Transverse colon (tissue), 3 donors: ENCODE results near the gene NTRK3.

ENCODE experiments used
- CTCF ChIP-seq, 5 experiments: fragments of 200-600 bp in 3 of 5; fragments of 450-650 bp in 2 of 5; sonication (generic) in 3 of 5; IDR thresholded peaks; 1 replicate in 2 of 5; 2 replicates in 3 of 5; pipeline ENCODE4 v1.5.1; 2016 to 2017; ENCODE audit warnings: antibody characterized with exemption in 5 of 5, inconsistent platforms in 3 of 5, mild to moderate bottlenecking in 2 of 5, moderate library complexity in 1 of 5
- POLR2A ChIP-seq: fragments of 450-650 bp; IDR thresholded peaks from one replicate; pipeline ENCODE4 v1.6.1; 2016; ENCODE audit warnings: antibody characterized with exemption, mild to moderate bottlenecking, moderate library complexity

GRCh38 chr15:88179562-88179961 is 77.0 kb downstream of the NTRK3 start:
- no peak for TF ChIP-seq CTCF (IDR thresholded peaks at IDR 0.05)
- no peak for TF ChIP-seq POLR2A
